IMR-90 (cell line): ENCODE measurements around the gene PIK3CG.

Source experiments
- CEBPB ChIP-seq: IDR thresholded peaks from 2 replicates; pipeline ENCODE4 v1.6.1; 2012; ENCODE audit warnings: low read depth, low read length, improper control_type of control experiment
- CHD1 ChIP-seq: IDR thresholded peaks from 2 replicates; pipeline ENCODE4 v1.6.1; 2012; ENCODE audit warnings: low read depth, low read length, improper control_type of control experiment
- FOS ChIP-seq: fragments of 150-350 bp; IDR thresholded peaks from 2 replicates; pipeline ENCODE4 v1.6.1; 2016; ENCODE audit warnings: low read depth, low read length
- MXI1 ChIP-seq: IDR thresholded peaks from 2 replicates; pipeline ENCODE4 v1.6.1; 2012; ENCODE audit warnings: low read depth, mild to moderate bottlenecking, low read length, moderate library complexity, borderline replicate concordance
- TF ChIP-seq, protein P1 (sequence below): conservative IDR thresholded peaks from 2 replicates; pipeline ENCODE4 v1.5.1; 2012; ENCODE audit warnings: mild to moderate bottlenecking, low read depth, low read length, improper control_type of control experiment
- TF ChIP-seq, protein P2 (sequence below): fragments of 150-350 bp; IDR thresholded peaks from 2 replicates; pipeline ENCODE4 v1.6.1; 2016; ENCODE audit warnings: low read depth, mild to moderate bottlenecking, low read length, moderate library complexity, borderline replicate concordance

DNA sequence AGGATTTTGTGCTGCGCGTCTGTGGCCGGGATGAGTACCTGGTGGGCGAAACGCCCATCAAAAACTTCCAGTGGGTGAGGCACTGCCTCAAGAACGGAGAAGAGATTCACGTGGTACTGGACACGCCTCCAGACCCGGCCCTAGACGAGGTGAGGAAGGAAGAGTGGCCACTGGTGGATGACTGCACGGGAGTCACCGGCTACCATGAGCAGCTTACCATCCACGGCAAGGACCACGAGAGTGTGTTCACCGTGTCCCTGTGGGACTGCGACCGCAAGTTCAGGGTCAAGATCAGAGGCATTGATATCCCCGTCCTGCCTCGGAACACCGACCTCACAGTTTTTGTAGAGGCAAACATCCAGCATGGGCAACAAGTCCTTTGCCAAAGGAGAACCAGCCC is 3.3 kb downstream of the PIK3CG start:
- TF ChIP-seq, protein P1, sequence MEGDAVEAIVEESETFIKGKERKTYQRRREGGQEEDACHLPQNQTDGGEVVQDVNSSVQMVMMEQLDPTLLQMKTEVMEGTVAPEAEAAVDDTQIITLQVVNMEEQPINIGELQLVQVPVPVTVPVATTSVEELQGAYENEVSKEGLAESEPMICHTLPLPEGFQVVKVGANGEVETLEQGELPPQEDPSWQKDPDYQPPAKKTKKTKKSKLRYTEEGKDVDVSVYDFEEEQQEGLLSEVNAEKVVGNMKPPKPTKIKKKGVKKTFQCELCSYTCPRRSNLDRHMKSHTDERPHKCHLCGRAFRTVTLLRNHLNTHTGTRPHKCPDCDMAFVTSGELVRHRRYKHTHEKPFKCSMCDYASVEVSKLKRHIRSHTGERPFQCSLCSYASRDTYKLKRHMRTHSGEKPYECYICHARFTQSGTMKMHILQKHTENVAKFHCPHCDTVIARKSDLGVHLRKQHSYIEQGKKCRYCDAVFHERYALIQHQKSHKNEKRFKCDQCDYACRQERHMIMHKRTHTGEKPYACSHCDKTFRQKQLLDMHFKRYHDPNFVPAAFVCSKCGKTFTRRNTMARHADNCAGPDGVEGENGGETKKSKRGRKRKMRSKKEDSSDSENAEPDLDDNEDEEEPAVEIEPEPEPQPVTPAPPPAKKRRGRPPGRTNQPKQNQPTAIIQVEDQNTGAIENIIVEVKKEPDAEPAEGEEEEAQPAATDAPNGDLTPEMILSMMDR: no peak
- TF ChIP-seq MXI1 (no peak), CHD1 (no peak), FOS (no peak), CEBPB (no peak)
- TF ChIP-seq, protein P2, sequence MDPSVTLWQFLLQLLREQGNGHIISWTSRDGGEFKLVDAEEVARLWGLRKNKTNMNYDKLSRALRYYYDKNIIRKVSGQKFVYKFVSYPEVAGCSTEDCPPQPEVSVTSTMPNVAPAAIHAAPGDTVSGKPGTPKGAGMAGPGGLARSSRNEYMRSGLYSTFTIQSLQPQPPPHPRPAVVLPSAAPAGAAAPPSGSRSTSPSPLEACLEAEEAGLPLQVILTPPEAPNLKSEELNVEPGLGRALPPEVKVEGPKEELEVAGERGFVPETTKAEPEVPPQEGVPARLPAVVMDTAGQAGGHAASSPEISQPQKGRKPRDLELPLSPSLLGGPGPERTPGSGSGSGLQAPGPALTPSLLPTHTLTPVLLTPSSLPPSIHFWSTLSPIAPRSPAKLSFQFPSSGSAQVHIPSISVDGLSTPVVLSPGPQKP: no peak
